Right atrium auricular region (tissue), 2 donors: ENCODE measurements around the gene ZNF274. TPM values are rescaled to one million over a fixed set of nuclear protein-coding genes. Genes with fewer than 3 reads are reported as not detected.

ENCODE experiments used
- DNase-seq: peaks from one replicate; pipeline ENCODE4 v3.0.0-alpha.2; 2019; ENCODE audit warnings: low spot score
- H3K27ac ChIP-seq, 2 donors: fragments of 200-600 bp; sonication (generic); 1 replicate in 1 of 2; 2 replicates in 1 of 2; pipeline ENCODE4 v1.5.1; 2016 to 2019
- H3K27me3 ChIP-seq, 2 donors: fragments of 200-600 bp; sonication (generic); one replicate each; pipeline versions ENCODE4 v1.5.1 to v1.6.0; 2017 to 2019
- H3K36me3 ChIP-seq: fragments of 200-600 bp; sonication (generic); one replicate; pipeline ENCODE4 v1.5.1; 2016
- H3K4me1 ChIP-seq, 2 donors: fragments of 200-600 bp; sonication (generic); one replicate each; pipeline versions ENCODE4 v1.5.1 to v1.6.0; 2017 to 2019
- H3K4me3 ChIP-seq, 2 donors: fragments of 200-600 bp; sonication (generic); 1 replicate in 1 of 2; 2 replicates in 1 of 2; pipeline ENCODE4 v1.5.1; 2017 to 2019; ENCODE audit warnings: mild to moderate bottlenecking in 1 of 2, moderate library complexity in 1 of 2
- H3K9me3 ChIP-seq, 2 donors: fragments of 200-600 bp; sonication (generic); one replicate each; pipeline ENCODE4 v1.5.1; 2019
- CTCF ChIP-seq, 2 donors: fragments of 200-600 bp; sonication (generic); IDR thresholded peaks; one replicate each; pipeline ENCODE4 v1.5.1; 2019; ENCODE audit warnings: antibody characterized with exemption in 2 of 2
- total RNA-seq, 2 donors: library from RNA; depleted of rRNA; stranded (reverse); fragments of >200 nt; gene quantifications; one replicate each; pipeline ENCODE4 v1.1.0, GENCODE V29; 2016

Gene ZNF274
- total RNA-seq, 2 donors from 2014 or later: 17.7 to 25.8 TPM

GRCh38 chr19:58170860-58171259, 12.0 kb upstream of the ZNF274 start:
- Histone ChIP-seq H3K4me3 (no peak overlapping the region), H3K36me3 (no peaks in the 10 kb centered on the region), H3K4me1 (no peaks in the 10 kb centered on the region), H3K27me3 (no peaks in the 10 kb centered on the region), H3K9me3 (peaks cover 42 to 100% of the 10 kb centered on the region in 2 donors), H3K27ac (no peak overlapping the region)
- TF ChIP-seq CTCF (IDR thresholded peaks at IDR 0.05): no peak
- DNase-seq: no peak

DNA sequence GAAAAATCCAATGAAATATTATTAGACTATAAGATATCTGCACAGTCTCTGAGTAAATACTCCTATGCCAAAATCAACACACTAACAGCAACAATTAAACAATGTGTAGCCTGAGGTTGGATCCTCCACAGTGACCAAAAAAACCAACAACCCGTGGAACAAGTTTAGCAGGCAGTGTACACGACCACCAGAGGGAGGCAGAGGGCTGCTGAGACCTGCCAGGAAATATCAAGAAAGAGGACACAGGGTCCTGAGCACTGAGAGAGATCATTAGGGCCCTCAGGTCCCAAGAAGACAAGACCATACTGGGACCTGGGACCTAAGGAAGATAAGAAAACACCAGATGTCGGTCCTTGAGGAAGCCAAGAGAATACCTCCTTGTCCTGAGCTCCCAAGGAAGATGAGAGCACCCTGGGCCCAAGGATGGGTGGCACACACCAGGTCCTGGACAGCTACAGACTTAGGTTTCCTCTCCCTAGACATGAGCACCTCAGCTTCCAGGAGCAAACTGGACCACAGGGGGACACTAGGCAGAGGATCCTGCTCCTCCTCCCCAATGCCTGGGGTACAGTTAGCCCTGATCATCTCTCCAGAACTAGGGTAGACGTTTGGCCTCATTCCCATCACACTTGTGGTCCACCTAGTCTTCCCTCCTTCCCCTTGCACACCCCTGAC, 822 bp upstream of the ZNF274 start:
- Histone ChIP-seq H3K27ac (peak overlapping the region; percentile 94 to 99), H3K4me3 (peak overlapping the region; percentile 67 to 89), H3K9me3 (peaks cover 69 to 92% of the 10 kb centered on the region in 2 donors), H3K36me3 (peaks cover 43% of the 10 kb centered on the region), H3K4me1 (peaks cover 0 to 6% of the 10 kb centered on the region in 2 donors), H3K27me3 (no peaks in the 10 kb centered on the region)
- DNase-seq: no peak
- TF ChIP-seq CTCF (IDR thresholded peaks at IDR 0.05): peak in 1 of 2 donors; percentile 54

DNA sequence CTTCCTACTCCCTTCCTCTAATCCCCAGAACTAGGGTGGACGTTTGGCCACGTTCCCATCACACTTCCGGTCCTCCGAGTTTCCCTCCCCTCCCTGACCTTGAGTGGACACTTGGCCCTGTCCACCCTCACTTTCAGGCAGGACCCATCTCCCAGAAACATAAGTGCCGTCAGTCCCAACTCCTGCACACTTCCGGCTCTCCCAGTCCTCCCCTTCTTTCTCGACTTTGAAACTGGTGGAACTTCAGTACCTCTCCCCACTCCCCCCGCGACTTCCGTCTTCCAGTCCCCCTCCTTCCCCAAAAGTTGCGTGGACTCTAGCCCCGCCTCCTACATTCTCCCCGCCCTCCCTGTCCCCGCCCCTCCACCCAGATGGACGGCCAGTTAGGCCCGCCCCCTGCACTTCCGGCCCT, 278 bp upstream of the ZNF274 start:
- H3K4me3 ChIP-seq: peak overlapping the region; percentile 67 to 89
- H3K4me1 ChIP-seq: peaks cover 0 to 6% of the 10 kb centered on the region in 2 donors
- no peak for DNase-seq
- H3K27me3 ChIP-seq: no peaks in the 10 kb centered on the region
- TF ChIP-seq CTCF (IDR thresholded peaks at IDR 0.05): no peak
- H3K9me3 ChIP-seq: peaks cover 75 to 92% of the 10 kb centered on the region in 2 donors
- peak overlapping the region; percentile 94 to 99 for H3K27ac ChIP-seq
- peaks cover 46% of the 10 kb centered on the region for H3K36me3 ChIP-seq

GRCh38 chr19:58183817-58184215, 955 bp downstream of the ZNF274 start:
- Histone ChIP-seq H3K36me3 (peaks cover 46% of the 10 kb centered on the region), H3K27me3 (no peaks in the 10 kb centered on the region), H3K4me3 (peak overlapping the region; percentile 67 to 89), H3K27ac (peak overlapping the region; percentile 94 to 99), H3K9me3 (peaks cover 71 to 92% of the 10 kb centered on the region in 2 donors), H3K4me1 (peaks cover 0 to 6% of the 10 kb centered on the region in 2 donors)
- DNase-seq: no peak
- no peak for TF ChIP-seq CTCF (IDR thresholded peaks at IDR 0.05)

DNA sequence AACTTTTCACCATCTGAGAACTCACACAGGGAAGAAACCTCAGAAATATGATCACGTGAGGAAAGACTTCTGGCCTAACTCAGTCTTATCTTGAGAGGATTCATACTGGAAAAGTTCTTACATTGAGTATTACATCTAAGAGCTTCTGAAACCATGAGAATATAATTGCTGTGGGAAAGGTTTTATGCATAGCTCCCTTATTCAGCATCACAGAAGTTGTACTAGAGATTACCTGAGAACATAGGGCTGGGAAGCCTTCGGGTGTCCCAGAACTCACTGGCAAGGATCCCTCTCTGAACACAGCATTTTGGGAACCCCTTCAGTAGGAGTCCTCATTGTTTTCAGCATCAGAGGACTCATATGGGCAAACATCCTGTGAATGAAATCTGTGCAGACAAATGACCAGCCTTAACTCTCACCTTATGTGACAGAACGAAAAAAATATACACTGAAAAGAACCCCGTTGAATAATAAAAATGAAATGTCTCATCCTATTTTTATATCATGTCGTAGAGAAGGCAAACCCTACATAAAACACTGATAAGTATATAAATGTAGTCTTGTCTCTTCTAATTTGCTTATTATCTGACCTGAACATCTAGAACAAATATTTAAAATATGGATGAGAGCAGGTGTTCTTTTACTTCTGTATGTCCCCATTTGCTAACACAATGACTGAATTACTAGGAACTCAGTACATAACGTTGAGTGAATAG, 14.2 kb downstream of the ZNF274 start:
- Histone ChIP-seq H3K9me3 (peaks cover 89 to 100% of the 10 kb centered on the region in 2 donors), H3K4me1 (no peaks in the 10 kb centered on the region), H3K4me3 (no peak overlapping the region), H3K27me3 (no peaks in the 10 kb centered on the region), H3K27ac (no peak overlapping the region), H3K36me3 (peaks cover 90% of the 10 kb centered on the region)
- TF ChIP-seq CTCF (IDR thresholded peaks at IDR 0.05): no peak
- no peak for DNase-seq
